ENCODE data around the gene MRPS14.

Gene MRPS14

GRCh38 chr1:175000697-175001187 lies 22.5 kb downstream of the MRPS14 start:
- FAIRE-seq: no peak
- TF ChIP-seq POU2F2 (IDR thresholded peaks at IDR 0.05; ENCODE audit: low read depth, low read length) (no peak), TAF1 (IDR thresholded peaks at IDR 0.05; ENCODE audit: low read depth, low read length) (no peak), POLR2AphosphoS5 (IDR thresholded peaks at IDR 0.05; ENCODE audit: low read depth, low read length) (no peak), POLR2A (IDR thresholded peaks at IDR 0.05; ENCODE audit: low read depth, low read length) (no peak), PAX5 (IDR thresholded peaks at IDR 0.05; ENCODE audit: insufficient read depth, low read length, severe bottlenecking) (no peak), SPI1 (IDR thresholded peaks at IDR 0.05; ENCODE audit: low read depth, low read length) (no peak)

DNA sequence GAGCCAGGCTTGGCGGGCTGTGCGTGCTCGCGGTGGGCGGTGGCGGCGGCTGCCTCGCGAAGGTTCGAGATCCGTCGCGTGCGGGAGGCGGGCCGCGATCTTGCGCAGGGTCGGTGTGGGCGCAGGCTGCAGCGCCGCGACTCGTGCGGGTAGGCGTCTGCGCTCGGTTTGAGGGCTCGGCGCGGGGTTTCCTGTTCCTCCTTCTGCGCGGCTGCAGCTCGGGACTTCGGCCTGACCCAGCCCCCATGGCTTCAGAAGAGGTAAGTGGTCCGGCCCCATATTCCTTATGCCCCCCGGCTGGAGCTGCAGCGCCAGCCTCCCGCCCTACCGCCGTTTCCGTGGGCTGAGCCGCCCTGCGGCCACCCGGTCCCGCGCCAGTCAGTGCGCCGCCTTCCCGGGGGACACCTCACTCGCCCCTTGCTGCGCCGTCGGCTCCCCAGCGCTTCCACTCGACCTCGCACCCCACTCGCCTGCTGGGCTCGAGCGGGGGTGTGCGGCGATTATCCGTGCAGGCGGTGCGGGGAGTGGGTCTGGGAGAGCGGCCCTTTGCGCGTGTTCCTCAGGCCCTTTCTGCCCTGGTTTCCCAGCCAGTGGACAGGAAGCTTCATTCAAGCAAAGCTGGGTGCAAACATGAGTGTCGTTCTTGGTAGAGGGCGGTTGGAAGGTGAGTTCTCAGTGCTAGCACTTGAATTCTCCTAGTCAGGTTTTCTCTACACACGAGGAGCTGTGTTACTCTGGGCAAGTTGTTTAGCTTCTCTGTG lies 23.1 kb downstream of the MRPS14 start, which contains the start of gene CACYBP:
Gene CACYBP (plus strand): TSS at position 12 of the 761 bp plus-strand sequence. CDS start 234 bp downstream, at position 246.
- DNase-seq (ENCODE audit: insufficient read length, low spot score): peak; percentile 67
- TF ChIP-seq TAF1 (IDR thresholded peaks at IDR 0.05; ENCODE audit: low read depth, low read length) (no peak), SPI1 (IDR thresholded peaks at IDR 0.05; ENCODE audit: low read depth, low read length) (peak; percentile 23; the same call in 1 of the 2 replicates), POU2F2 (IDR thresholded peaks at IDR 0.05; ENCODE audit: low read depth, low read length) (peak; percentile 11; the same call in 1 of the 2 replicates)
- peak; percentile 54 for FAIRE-seq

More at GRCh38 chr1:175000697-175001187, 22.5 kb downstream of the MRPS14 start:
- DNase-seq (ENCODE audit: insufficient read length, low spot score): no peak

DNA sequence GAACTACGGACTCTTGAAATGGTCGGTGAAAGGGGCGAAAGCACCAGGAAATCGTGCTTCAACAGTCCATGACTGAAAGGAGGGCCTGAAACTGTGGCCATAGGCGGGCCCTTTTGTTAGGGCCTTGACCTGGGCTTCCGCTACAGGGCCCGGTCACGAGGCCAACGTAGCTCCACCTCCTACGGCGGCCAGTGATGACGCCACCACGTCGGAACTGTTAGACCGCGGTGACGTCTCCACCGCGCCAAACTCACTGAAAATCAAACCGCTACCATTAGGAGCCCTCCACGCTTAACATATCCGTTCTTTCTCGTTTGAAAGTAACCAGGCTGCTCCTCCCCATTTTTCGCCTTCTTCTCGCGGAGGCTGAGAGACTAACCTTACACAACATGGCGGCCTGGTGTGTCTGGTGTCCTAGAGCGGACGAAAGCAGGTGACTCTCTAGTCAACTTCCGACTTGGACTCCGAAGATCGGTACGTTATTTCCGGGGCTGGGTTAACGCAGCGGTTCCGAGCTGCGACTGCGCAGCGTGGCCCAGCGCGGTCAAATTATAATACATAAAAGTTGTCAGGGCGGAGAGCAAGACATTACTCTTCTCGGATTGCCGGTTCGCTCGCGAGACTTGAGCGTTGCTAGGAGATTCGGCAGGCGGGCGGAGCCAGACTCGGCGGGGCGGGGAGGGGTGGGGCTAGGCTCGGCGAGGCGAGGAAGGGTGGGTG lies 23.8 kb downstream of the MRPS14 start:
- TF ChIP-seq POLR2A (IDR thresholded peaks at IDR 0.05; ENCODE audit: low read depth, low read length): peak; percentile 96
- peak; percentile 98 for TF ChIP-seq POLR2AphosphoS5 (IDR thresholded peaks at IDR 0.05; ENCODE audit: low read depth, low read length)
- TF ChIP-seq PAX5 (IDR thresholded peaks at IDR 0.05; ENCODE audit: insufficient read depth, low read length, severe bottlenecking): peak; percentile 45
- no peak for TF ChIP-seq SPI1 (IDR thresholded peaks at IDR 0.05; ENCODE audit: low read depth, low read length)
- TF ChIP-seq TAF1 (IDR thresholded peaks at IDR 0.05; ENCODE audit: low read depth, low read length): peak; percentile 84
- peak; percentile 35; the same call in 1 of the 2 replicates for TF ChIP-seq POU2F2 (IDR thresholded peaks at IDR 0.05; ENCODE audit: low read depth, low read length)
- peak; percentile 32 for DNase-seq (ENCODE audit: insufficient read length, low spot score)
- peak; percentile 98 for FAIRE-seq

DNA sequence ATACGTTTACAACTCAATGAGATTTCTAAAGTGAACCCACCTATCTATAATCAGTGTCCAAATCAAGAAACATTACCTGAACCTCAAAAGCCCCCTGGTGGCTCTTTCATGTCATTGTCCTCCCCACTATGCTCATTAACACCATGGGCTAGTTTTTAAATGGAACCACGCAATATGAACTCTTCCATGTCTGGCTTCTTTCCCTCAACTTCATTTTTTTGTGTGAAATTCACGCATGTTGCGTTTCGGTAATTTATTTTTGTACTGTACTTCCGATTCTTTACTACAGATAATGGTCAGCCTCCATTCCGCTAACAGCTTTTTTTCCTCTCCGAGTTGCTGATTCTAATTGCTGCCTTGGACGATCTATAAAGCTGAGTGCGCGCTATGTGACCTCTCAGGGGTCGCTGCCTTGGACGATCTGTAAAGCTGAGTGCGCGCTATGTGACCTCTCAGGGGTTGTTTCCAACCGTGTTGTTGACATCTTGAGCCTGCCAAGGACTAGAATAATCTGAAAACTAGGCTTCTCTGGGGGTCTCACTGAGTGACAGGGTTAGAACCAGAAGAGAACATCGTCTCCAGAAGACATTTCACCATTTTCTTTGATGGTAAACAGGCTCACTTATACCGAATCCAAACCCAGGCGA lies 24.5 kb downstream of the MRPS14 start:
- FAIRE-seq: no peak
- TF ChIP-seq TAF1 (IDR thresholded peaks at IDR 0.05; ENCODE audit: low read depth, low read length) (no peak; the same call in 1 of the 2 replicates), POLR2A (IDR thresholded peaks at IDR 0.05; ENCODE audit: low read depth, low read length) (no peak), POU2F2 (IDR thresholded peaks at IDR 0.05; ENCODE audit: low read depth, low read length) (no peak), SPI1 (IDR thresholded peaks at IDR 0.05; ENCODE audit: low read depth, low read length) (no peak), POLR2AphosphoS5 (IDR thresholded peaks at IDR 0.05; ENCODE audit: low read depth, low read length) (no peak), PAX5 (IDR thresholded peaks at IDR 0.05; ENCODE audit: insufficient read depth, low read length, severe bottlenecking) (no peak)
- DNase-seq (ENCODE audit: insufficient read length, low spot score): no peak

DNA sequence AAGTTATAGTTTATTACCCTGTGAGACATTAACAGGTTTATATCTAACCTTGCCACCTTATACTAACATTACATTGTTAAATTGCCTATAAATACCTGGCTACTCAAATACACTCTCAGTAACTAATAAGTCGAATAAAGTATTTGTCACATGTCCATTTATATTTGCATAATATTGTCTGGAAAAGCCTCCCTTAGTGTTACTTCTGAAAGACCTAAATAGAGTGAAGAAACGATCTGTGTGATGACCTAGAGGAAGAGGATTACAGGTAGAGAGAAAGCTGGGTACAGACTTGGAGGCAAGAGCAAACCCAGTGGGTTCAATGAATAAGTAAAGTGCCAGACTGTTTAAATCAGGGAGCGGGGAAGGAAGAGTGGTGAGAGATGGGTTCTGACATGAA lies 26.2 kb downstream of the MRPS14 start:
- DNase-seq (ENCODE audit: insufficient read length, low spot score) (no peak), FAIRE-seq (no peak)
- TF ChIP-seq TAF1 (IDR thresholded peaks at IDR 0.05; ENCODE audit: low read depth, low read length) (no peak), SPI1 (IDR thresholded peaks at IDR 0.05; ENCODE audit: low read depth, low read length) (no peak), POLR2A (IDR thresholded peaks at IDR 0.05; ENCODE audit: low read depth, low read length) (no peak), POLR2AphosphoS5 (IDR thresholded peaks at IDR 0.05; ENCODE audit: low read depth, low read length) (no peak), PAX5 (IDR thresholded peaks at IDR 0.05; ENCODE audit: insufficient read depth, low read length, severe bottlenecking) (no peak), POU2F2 (IDR thresholded peaks at IDR 0.05; ENCODE audit: low read depth, low read length) (no peak)

DNA sequence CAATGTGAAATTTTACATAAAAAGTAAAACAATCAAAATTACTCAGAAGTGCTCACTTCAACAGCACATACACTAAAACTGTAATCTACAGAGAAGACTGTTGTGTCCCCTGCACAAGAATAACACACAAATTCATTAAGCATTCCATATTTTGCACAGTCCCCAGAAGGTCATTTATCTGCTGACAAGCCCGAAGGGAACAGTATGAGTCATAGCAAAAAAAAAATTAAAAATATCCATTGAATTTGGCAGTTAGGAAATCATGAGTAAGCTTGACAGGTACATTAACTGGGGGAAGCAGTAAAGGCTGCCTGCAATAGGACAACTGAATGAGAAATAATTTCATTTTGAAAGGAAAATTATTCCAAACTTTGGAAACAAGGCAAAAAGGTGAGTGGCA lies 26.7 kb downstream of the MRPS14 start:
- no peak for TF ChIP-seq POLR2A (IDR thresholded peaks at IDR 0.05; ENCODE audit: low read depth, low read length)
- TF ChIP-seq SPI1 (IDR thresholded peaks at IDR 0.05; ENCODE audit: low read depth, low read length): no peak
- TF ChIP-seq POU2F2 (IDR thresholded peaks at IDR 0.05; ENCODE audit: low read depth, low read length): no peak
- TF ChIP-seq TAF1 (IDR thresholded peaks at IDR 0.05; ENCODE audit: low read depth, low read length): no peak
- TF ChIP-seq POLR2AphosphoS5 (IDR thresholded peaks at IDR 0.05; ENCODE audit: low read depth, low read length): no peak
- no peak for TF ChIP-seq PAX5 (IDR thresholded peaks at IDR 0.05; ENCODE audit: insufficient read depth, low read length, severe bottlenecking)
- DNase-seq (ENCODE audit: insufficient read length, low spot score): no peak
- no peak for FAIRE-seq

GRCh38 chr1:174995916-174996315 lies 27.3 kb downstream of the MRPS14 start:
- TF ChIP-seq POLR2A (IDR thresholded peaks at IDR 0.05; ENCODE audit: low read depth, low read length) (no peak), TAF1 (IDR thresholded peaks at IDR 0.05; ENCODE audit: low read depth, low read length) (no peak), POLR2AphosphoS5 (IDR thresholded peaks at IDR 0.05; ENCODE audit: low read depth, low read length) (no peak), SPI1 (IDR thresholded peaks at IDR 0.05; ENCODE audit: low read depth, low read length) (no peak), PAX5 (IDR thresholded peaks at IDR 0.05; ENCODE audit: insufficient read depth, low read length, severe bottlenecking) (no peak), POU2F2 (IDR thresholded peaks at IDR 0.05; ENCODE audit: low read depth, low read length) (no peak)
- no peak for FAIRE-seq

DNA sequence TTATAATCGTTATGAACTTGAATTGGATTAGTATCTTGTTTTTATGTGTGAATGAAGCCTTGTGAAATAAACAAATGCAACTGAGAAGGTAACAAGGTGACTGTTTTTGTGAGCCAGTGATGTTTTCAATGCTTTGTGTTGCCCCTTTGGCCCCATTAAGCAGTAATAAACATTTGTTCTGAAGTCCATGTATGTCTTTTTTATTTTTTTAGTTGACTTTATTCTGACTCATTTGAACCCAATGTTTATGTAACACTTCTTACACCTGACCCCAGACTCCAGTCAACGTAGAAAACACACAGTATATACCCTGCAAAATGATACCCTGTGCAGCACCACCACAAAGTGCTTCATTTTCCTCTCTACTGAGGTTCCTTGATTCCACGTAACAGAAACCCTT lies 28.1 kb downstream of the MRPS14 start:
- TF ChIP-seq POLR2A (IDR thresholded peaks at IDR 0.05; ENCODE audit: low read depth, low read length): no peak
- DNase-seq (ENCODE audit: insufficient read length, low spot score) (no peak), FAIRE-seq (no peak)

More at GRCh38 chr1:174995916-174996315, 27.3 kb downstream of the MRPS14 start:
- no peak for DNase-seq (ENCODE audit: insufficient read length, low spot score)

- TF ChIP-seq SPI1 (IDR thresholded peaks at IDR 0.05; ENCODE audit: low read depth, low read length) (no peak), POLR2A (IDR thresholded peaks at IDR 0.05; ENCODE audit: low read depth, low read length) (no peak), POLR2AphosphoS5 (IDR thresholded peaks at IDR 0.05; ENCODE audit: low read depth, low read length) (no peak), TAF1 (IDR thresholded peaks at IDR 0.05; ENCODE audit: low read depth, low read length) (no peak), POU2F2 (IDR thresholded peaks at IDR 0.05; ENCODE audit: low read depth, low read length) (no peak), PAX5 (IDR thresholded peaks at IDR 0.05; ENCODE audit: insufficient read depth, low read length, severe bottlenecking) (no peak)
- DNase-seq (ENCODE audit: insufficient read length, low spot score): no peak
- FAIRE-seq: no peak
Measured at GRCh38 chr1:174991473-174991872, 31.8 kb downstream of the MRPS14 start.

All from GM12891 (cell line).